Left ventricle myocardium inferior (tissue), 1 donor: ENCODE data around the gene FAM118A. TPM values are rescaled to one million over a fixed set of nuclear protein-coding genes. Genes with fewer than 3 reads are reported as not detected.
A peak's percentile ranks its signal among the peaks of the same experiment; 100 is the strongest.
"Not testable (repeated sequence)": the region's sequence is repeated elsewhere in the genome, so short reads cannot be mapped to it uniquely, and the experiment has no call there.

ENCODE experiments used
- DNase-seq: peaks from one replicate; pipeline ENCODE4 v3.0.0-alpha.2; 2020
- H3K27ac ChIP-seq: fragments of 200-600 bp; replicated peaks from 2 replicates; pipeline ENCODE4 v1.8.0; 2021
- H3K27me3 ChIP-seq: fragments of 200-600 bp; 2 replicates; pipeline ENCODE4 v1.8.0; 2021; ENCODE audit warnings: low read depth
- H3K36me3 ChIP-seq: fragments of 200-600 bp; 2 replicates; pipeline ENCODE4 v1.8.0; 2021
- H3K4me1 ChIP-seq: fragments of 200-600 bp; 2 replicates; pipeline ENCODE4 v1.8.0; 2021
- H3K4me3 ChIP-seq: fragments of 200-600 bp; 2 replicates; pipeline ENCODE4 v1.8.0; 2021; ENCODE audit warnings: mild to moderate bottlenecking, moderate library complexity
- H3K9me3 ChIP-seq: fragments of 200-600 bp; replicated peaks from 2 replicates; pipeline ENCODE4 v1.8.0; 2021
- CTCF ChIP-seq: fragments of 200-600 bp; IDR thresholded peaks from 2 replicates; pipeline ENCODE4 v1.8.0; 2021; ENCODE audit warnings: antibody characterized with exemption, mild to moderate bottlenecking, borderline replicate concordance
- intact Hi-C: fragments of 100-400 bp; cut with micrococcal nuclease; formaldehyde crosslinking; loops from one replicate; pipeline ENCODE4 v1.11.0; 2022
- long read RNA-seq: library from polyadenylated mRNA; unstranded; transcript quantifications from one replicate; pipeline ENCODE4 v2.0.0, GENCODE V29; 2021
- total RNA-seq: library from RNA; stranded (reverse); fragmentation: NEBNext Ultra II Directional; extraction: Animal tissue kit (Norgen Biotek cat#: 25700); gene quantifications from one replicate; pipeline ENCODE4 v1.2.1, GENCODE V29; 2021
- donor health status: DM: no; HTN: yes; CAD: no; lungs with severe emphysema.

Gene FAM118A
- 14.1 TPM for total RNA-seq
- long read RNA-seq, partial matches to known transcripts, result 1 of 30 reads
- long read RNA-seq, other reads (novel, unspliced or antisense), result 29 of 30 reads

- Histone ChIP-seq H3K27ac (peak within 1 kb of the TSS; percentile 88), H3K4me1 (peaks cover 41% of the 10 kb centered on the region), H3K27me3 (no peaks in the 10 kb centered on the region), H3K9me3 (no peaks in the 10 kb centered on the region), H3K36me3 (no peaks in the 10 kb centered on the region), H3K4me3 (peak within 1 kb of the TSS; percentile 97)
- peak; percentile 93 for DNase-seq
- intact Hi-C loops, result no loop called here
- TF ChIP-seq CTCF, result peak; percentile 34
Measured at GRCh38 chr22:45309422-45310227, at the start of gene FAM118A. TSS of gene FAM118A (plus strand) at chr22:45309934. CDS start at chr22:45322380, 12,446 bp downstream.

GRCh38 chr22:45260395-45260759, 49.4 kb upstream of the FAM118A start:
- H3K4me3 ChIP-seq, H3K36me3 ChIP-seq, H3K27me3 ChIP-seq, intact Hi-C loops, DNase-seq, H3K27ac ChIP-seq, H3K9me3 ChIP-seq: not testable (repeated sequence)
- H3K4me1 ChIP-seq, result peaks cover 16% of the 10 kb centered on the region

DNA sequence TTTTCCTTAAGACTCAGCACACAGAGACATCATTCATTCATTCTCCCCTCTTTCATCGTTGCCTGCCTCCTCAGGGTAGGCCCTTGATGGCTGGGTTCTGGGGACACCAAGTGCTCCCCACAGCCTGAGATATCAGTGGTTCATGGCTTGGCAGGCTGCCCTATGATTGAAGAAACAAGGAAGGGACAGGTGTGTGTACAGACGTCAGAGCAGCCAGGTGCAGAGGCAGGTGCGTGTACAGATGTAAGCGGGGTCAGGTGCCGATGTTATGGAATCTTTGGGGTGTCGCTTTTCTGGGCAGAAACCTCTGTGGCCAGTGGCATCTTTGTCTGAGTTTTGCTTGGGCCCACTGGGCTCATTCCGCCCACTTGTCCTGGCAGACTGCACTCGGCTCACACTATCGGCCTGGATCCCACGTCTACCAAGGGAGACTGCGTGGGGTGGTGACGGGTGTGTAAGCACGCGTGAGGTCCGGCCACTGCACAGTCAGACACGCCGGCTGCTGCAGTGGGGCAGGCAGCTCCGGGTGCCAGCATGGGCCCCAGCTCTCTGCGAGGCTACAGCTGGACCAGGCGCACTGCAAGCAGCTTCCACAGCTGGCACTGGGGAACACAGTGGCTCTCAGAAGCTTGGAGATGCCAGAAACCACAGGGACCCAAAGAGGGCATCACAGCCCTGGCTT, 48.2 kb upstream of the FAM118A start:
- intact Hi-C loops, result no loop called here

DNA sequence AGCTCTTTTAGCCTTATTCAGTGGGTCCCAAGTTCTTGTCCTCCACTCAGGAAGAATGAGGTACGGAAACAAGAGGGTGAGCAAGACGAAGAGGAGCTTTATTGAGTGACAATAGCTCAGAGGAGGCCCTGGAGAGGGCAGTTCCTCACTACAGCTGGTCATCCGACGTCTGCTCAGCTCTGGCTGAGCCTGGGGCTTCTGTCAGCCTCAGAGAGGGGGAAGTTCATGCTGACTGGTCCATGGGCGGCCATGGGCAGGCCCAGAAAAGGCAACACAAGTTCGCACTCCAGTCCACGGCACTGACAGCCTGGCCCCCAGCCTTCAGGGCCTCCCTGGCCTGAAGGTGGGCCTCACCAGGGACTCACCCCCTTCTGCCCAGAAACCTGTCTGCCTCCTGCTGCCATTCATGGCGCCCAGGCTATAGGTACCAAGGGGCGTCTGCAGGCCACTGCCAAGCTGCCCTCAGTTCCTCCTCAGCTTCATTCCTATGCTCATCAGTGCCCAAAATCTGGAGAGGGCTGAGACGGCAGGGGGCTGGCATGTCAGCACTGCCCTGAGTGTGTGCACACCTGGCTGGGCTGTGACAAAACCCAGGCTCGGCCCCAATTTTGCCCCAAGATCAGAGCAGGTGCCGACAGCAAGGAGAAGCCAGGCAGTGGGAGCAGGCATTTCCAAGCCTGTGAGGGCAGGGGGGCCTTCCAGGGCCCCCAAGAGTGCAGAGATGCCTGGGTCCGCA, 47.4 kb upstream of the FAM118A start:
- intact Hi-C loops, result no loop called here
- peak overlapping the region; percentile 3 for H3K27ac ChIP-seq
- no peaks in the 10 kb centered on the region for H3K9me3 ChIP-seq
- peaks cover 16% of the 10 kb centered on the region for H3K4me1 ChIP-seq
- peaks cover 5% of the 10 kb centered on the region for H3K27me3 ChIP-seq
- H3K36me3 ChIP-seq, result no peaks in the 10 kb centered on the region
- no peak for DNase-seq
- TF ChIP-seq CTCF, result no peak
- no peak overlapping the region for H3K4me3 ChIP-seq

More for the DNA sequence above, 48.2 kb upstream of the FAM118A start:
- Histone ChIP-seq H3K4me1 (peaks cover 16% of the 10 kb centered on the region), H3K27me3 (peaks cover 4% of the 10 kb centered on the region), H3K36me3 (no peaks in the 10 kb centered on the region), H3K4me3 (no peak overlapping the region), H3K27ac (peak overlapping the region; percentile 3), H3K9me3 (no peaks in the 10 kb centered on the region)
- DNase-seq, result no peak
- TF ChIP-seq CTCF, result no peak

GRCh38 chr22:45262931-45263462, 46.7 kb upstream of the FAM118A start:
- no peaks in the 10 kb centered on the region for H3K36me3 ChIP-seq
- peaks cover 16% of the 10 kb centered on the region for H3K4me1 ChIP-seq
- intact Hi-C loops, result no loop called here
- no peak overlapping the region for H3K4me3 ChIP-seq
- TF ChIP-seq CTCF, result no peak
- H3K9me3 ChIP-seq, result no peaks in the 10 kb centered on the region
- no peak for DNase-seq
- H3K27me3 ChIP-seq, result peaks cover 12% of the 10 kb centered on the region
- H3K27ac ChIP-seq, result peak overlapping the region; percentile 57
